ENCODE results near the gene LRRC3B. TPM values are rescaled to one million over a fixed set of nuclear protein-coding genes. Genes with fewer than 3 reads are reported as not detected.

Gene LRRC3B
- total RNA-seq, 1 experiment from 2014 or later = not detected

DNA sequence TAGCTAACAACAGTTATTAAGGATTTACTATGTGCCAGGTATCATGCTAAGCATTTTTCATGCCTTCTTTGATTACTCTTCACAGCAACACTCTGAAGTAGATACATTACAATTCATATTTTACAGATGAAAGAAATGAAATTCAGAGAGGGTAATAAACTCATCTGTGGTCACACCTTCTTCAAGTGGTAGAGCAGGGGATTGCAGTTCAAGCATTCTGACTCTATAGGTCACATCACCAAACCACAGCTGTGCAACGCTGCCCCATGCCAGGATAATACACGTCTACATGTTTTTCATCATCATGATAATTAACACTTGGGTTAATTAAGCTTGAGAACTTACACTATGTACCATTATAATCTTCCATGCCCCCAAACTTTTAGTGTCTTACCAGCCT lies 98.5 kb downstream of the LRRC3B start:
- no peak for DNase-seq
- no peak overlapping the region for H3K27ac Mint-ChIP-seq (ENCODE audit: unreplicated experiment)
- no peaks in the 10 kb centered on the region for H3K27me3 Mint-ChIP-seq (ENCODE audit: unreplicated experiment)
- intact Hi-C loops (cut with micrococcal nuclease; ENCODE audit: unreplicated experiment) = no loop called here
- no peak overlapping the region for H3K4me3 Mint-ChIP-seq (ENCODE audit: low read depth, unreplicated experiment)
- CTCF ChIA-PET = no interaction called here
- TF ChIP-seq CTCF (IDR thresholded peaks at IDR 0.05; ENCODE audit: unreplicated experiment) = no peak
- H3K4me1 Mint-ChIP-seq (ENCODE audit: low read depth, unreplicated experiment) = no peaks in the 10 kb centered on the region
- no TSS peak for BruUV-seq (replicated peaks)
- peaks cover 2% of the 10 kb centered on the region for H3K9me3 Mint-ChIP-seq (ENCODE audit: low read depth, unreplicated experiment)
- H3K36me3 Mint-ChIP-seq (ENCODE audit: insufficient read depth, unreplicated experiment) = no peaks in the 10 kb centered on the region

- peaks cover 2% of the 10 kb centered on the region for H3K9me3 Mint-ChIP-seq (ENCODE audit: low read depth, unreplicated experiment)
- H3K27me3 Mint-ChIP-seq (ENCODE audit: unreplicated experiment) = no peaks in the 10 kb centered on the region
- H3K36me3 Mint-ChIP-seq (ENCODE audit: insufficient read depth, unreplicated experiment) = no peaks in the 10 kb centered on the region
- no peaks in the 10 kb centered on the region for H3K4me1 Mint-ChIP-seq (ENCODE audit: low read depth, unreplicated experiment)
- TF ChIP-seq CTCF (IDR thresholded peaks at IDR 0.05; ENCODE audit: unreplicated experiment) = no peak
- H3K27ac Mint-ChIP-seq (ENCODE audit: unreplicated experiment) = no peak overlapping the region
- H3K4me3 Mint-ChIP-seq (ENCODE audit: low read depth, unreplicated experiment) = no peak overlapping the region
- no TSS peak for BruUV-seq (replicated peaks)
- CTCF ChIA-PET = no interaction called here
- intact Hi-C loops (cut with micrococcal nuclease; ENCODE audit: unreplicated experiment) = no loop called here
- no peak for DNase-seq
Measured at GRCh38 chr3:26731843-26732242, 109.3 kb downstream of the LRRC3B start.

DNA sequence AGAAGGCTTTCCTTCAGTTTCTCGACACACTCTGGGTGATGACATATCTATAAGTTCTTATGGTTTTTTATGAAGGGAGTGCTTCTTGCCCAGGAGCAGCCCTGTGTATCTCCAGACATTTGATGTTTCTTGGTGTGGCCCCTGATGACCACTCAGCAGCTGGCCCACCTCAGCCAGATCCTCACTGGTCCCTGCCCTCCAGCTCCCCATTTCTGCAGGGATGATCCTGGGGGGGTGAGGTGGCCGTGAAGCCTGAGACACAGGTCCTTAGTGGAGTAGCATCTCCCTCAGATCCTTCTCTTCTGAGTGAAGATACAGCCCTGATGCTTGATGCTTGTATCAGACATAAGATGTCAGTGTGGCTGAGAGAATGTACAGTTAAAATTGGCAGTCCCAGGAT lies 127.7 kb downstream of the LRRC3B start:
- intact Hi-C loops (cut with micrococcal nuclease; ENCODE audit: unreplicated experiment) = no loop called here
- no peaks in the 10 kb centered on the region for H3K27me3 Mint-ChIP-seq (ENCODE audit: unreplicated experiment)
- DNase-seq = no peak
- peaks cover 9% of the 10 kb centered on the region for H3K9me3 Mint-ChIP-seq (ENCODE audit: low read depth, unreplicated experiment)
- BruUV-seq (replicated peaks) = no TSS peak
- no peaks in the 10 kb centered on the region for H3K4me1 Mint-ChIP-seq (ENCODE audit: low read depth, unreplicated experiment)
- TF ChIP-seq CTCF (IDR thresholded peaks at IDR 0.05; ENCODE audit: unreplicated experiment) = no peak
- no peak overlapping the region for H3K4me3 Mint-ChIP-seq (ENCODE audit: low read depth, unreplicated experiment)
- no peak overlapping the region for H3K27ac Mint-ChIP-seq (ENCODE audit: unreplicated experiment)
- CTCF ChIA-PET = no interaction called here
- H3K36me3 Mint-ChIP-seq (ENCODE audit: insufficient read depth, unreplicated experiment) = no peaks in the 10 kb centered on the region

DNA sequence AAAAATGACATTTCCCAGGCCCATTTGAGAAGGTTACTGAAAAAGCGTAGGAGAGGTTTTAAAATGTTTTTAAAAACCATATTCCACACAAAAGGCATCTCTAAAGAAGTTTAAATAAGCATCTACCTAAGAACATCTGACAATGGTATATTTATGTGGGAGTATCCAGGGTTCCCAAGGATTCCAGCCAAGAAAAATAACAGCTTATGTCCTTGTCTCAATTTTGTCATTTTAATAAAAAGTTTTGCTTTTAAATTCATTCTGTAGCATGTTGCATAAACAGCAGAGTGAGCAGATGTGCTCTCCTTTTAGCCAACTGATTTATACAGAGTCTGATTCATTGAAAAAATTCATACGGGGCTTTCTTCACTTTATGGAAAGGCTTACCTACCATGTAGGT lies 129.9 kb downstream of the LRRC3B start:
- no peaks in the 10 kb centered on the region for H3K4me1 Mint-ChIP-seq (ENCODE audit: low read depth, unreplicated experiment)
- DNase-seq = no peak
- H3K27me3 Mint-ChIP-seq (ENCODE audit: unreplicated experiment) = no peaks in the 10 kb centered on the region
- no TSS peak for BruUV-seq (replicated peaks)
- CTCF ChIA-PET = no interaction called here
- H3K4me3 Mint-ChIP-seq (ENCODE audit: low read depth, unreplicated experiment) = no peak overlapping the region
- intact Hi-C loops (cut with micrococcal nuclease; ENCODE audit: unreplicated experiment) = no loop called here
- peaks cover 9% of the 10 kb centered on the region for H3K9me3 Mint-ChIP-seq (ENCODE audit: low read depth, unreplicated experiment)
- no peak for TF ChIP-seq CTCF (IDR thresholded peaks at IDR 0.05; ENCODE audit: unreplicated experiment)
- no peaks in the 10 kb centered on the region for H3K36me3 Mint-ChIP-seq (ENCODE audit: insufficient read depth, unreplicated experiment)
- no peak overlapping the region for H3K27ac Mint-ChIP-seq (ENCODE audit: unreplicated experiment)

- Mint-ChIP-seq H3K4me3 (ENCODE audit: low read depth, unreplicated experiment) (no peak overlapping the region), H3K4me1 (ENCODE audit: low read depth, unreplicated experiment) (no peaks in the 10 kb centered on the region), H3K9me3 (ENCODE audit: low read depth, unreplicated experiment) (peaks cover 7% of the 10 kb centered on the region), H3K27me3 (ENCODE audit: unreplicated experiment) (no peaks in the 10 kb centered on the region), H3K36me3 (ENCODE audit: insufficient read depth, unreplicated experiment) (no peaks in the 10 kb centered on the region), H3K27ac (ENCODE audit: unreplicated experiment) (no peak overlapping the region)
- TF ChIP-seq CTCF (IDR thresholded peaks at IDR 0.05; ENCODE audit: unreplicated experiment) = no peak
- CTCF ChIA-PET = no interaction called here
- DNase-seq = no peak
- no TSS peak for BruUV-seq (replicated peaks)
- intact Hi-C loops (cut with micrococcal nuclease; ENCODE audit: unreplicated experiment) = no loop called here
Measured at GRCh38 chr3:26753095-26753494, 130.5 kb downstream of the LRRC3B start.

Measured in Calu3 (cell line).